Right atrium auricular region (tissue), 2 donors: ENCODE data around the gene GPRC5D. TPM values are rescaled to one million over a fixed set of nuclear protein-coding genes. Genes with fewer than 3 reads are reported as not detected.

Source experiments
- DNase-seq: peaks from one replicate; pipeline ENCODE4 v3.0.0-alpha.2; 2019; ENCODE audit warnings: low spot score
- H3K27ac ChIP-seq, 2 donors: fragments of 200-600 bp; sonication (generic); 1 replicate in 1 of 2; 2 replicates in 1 of 2; pipeline ENCODE4 v1.5.1; 2016 to 2019
- H3K27me3 ChIP-seq, 2 donors: fragments of 200-600 bp; sonication (generic); one replicate each; pipeline versions ENCODE4 v1.5.1 to v1.6.0; 2017 to 2019
- H3K36me3 ChIP-seq: fragments of 200-600 bp; sonication (generic); one replicate; pipeline ENCODE4 v1.5.1; 2016
- H3K4me1 ChIP-seq, 2 donors: fragments of 200-600 bp; sonication (generic); one replicate each; pipeline versions ENCODE4 v1.5.1 to v1.6.0; 2017 to 2019
- H3K4me3 ChIP-seq, 2 donors: fragments of 200-600 bp; sonication (generic); 1 replicate in 1 of 2; 2 replicates in 1 of 2; pipeline ENCODE4 v1.5.1; 2017 to 2019; ENCODE audit warnings: mild to moderate bottlenecking in 1 of 2, moderate library complexity in 1 of 2
- H3K9me3 ChIP-seq, 2 donors: fragments of 200-600 bp; sonication (generic); one replicate each; pipeline ENCODE4 v1.5.1; 2019
- CTCF ChIP-seq, 2 donors: fragments of 200-600 bp; sonication (generic); IDR thresholded peaks; one replicate each; pipeline ENCODE4 v1.5.1; 2019; ENCODE audit warnings: antibody characterized with exemption in 2 of 2
- total RNA-seq, 2 donors: library from RNA; depleted of rRNA; stranded (reverse); fragments of >200 nt; gene quantifications; one replicate each; pipeline ENCODE4 v1.1.0, GENCODE V29; 2016

Gene GPRC5D
- total RNA-seq, 2 donors from 2014 or later: not detected

- H3K27me3 ChIP-seq: no peaks in the 10 kb centered on the region
- no peak overlapping the region for H3K4me3 ChIP-seq
- peaks cover 45% of the 10 kb centered on the region for H3K36me3 ChIP-seq
- no peak for DNase-seq
- TF ChIP-seq CTCF (IDR thresholded peaks at IDR 0.05): no peak
- H3K9me3 ChIP-seq: peaks cover 0 to 16% of the 10 kb centered on the region in 2 donors
- no peaks in the 10 kb centered on the region for H3K4me1 ChIP-seq
- no peak overlapping the region for H3K27ac ChIP-seq
These were observed 21.0 kb upstream of the GPRC5D start for GRCh38 chr12:12973019-12973418.

GRCh38 chr12:12965836-12966235 lies 13.9 kb upstream of the GPRC5D start:
- Histone ChIP-seq H3K4me1 (no peaks in the 10 kb centered on the region), H3K4me3 (no peak overlapping the region), H3K36me3 (no peaks in the 10 kb centered on the region), H3K9me3 (no peaks in the 10 kb centered on the region), H3K27me3 (no peaks in the 10 kb centered on the region), H3K27ac (no peak overlapping the region)
- no peak for TF ChIP-seq CTCF (IDR thresholded peaks at IDR 0.05)
- DNase-seq: no peak

GRCh38 chr12:12964255-12964654 lies 12.3 kb upstream of the GPRC5D start:
- no peak for TF ChIP-seq CTCF (IDR thresholded peaks at IDR 0.05)
- DNase-seq: no peak
- Histone ChIP-seq H3K36me3 (no peaks in the 10 kb centered on the region), H3K4me1 (no peaks in the 10 kb centered on the region), H3K4me3 (no peak overlapping the region), H3K27ac (no peak overlapping the region), H3K9me3 (no peaks in the 10 kb centered on the region), H3K27me3 (no peaks in the 10 kb centered on the region)

GRCh38 chr12:12960639-12961209 lies 8.8 kb upstream of the GPRC5D start:
- no peak overlapping the region for H3K4me3 ChIP-seq
- no peaks in the 10 kb centered on the region for H3K4me1 ChIP-seq
- no peaks in the 10 kb centered on the region for H3K27me3 ChIP-seq
- no peaks in the 10 kb centered on the region for H3K9me3 ChIP-seq
- no peak for DNase-seq
- no peak for TF ChIP-seq CTCF (IDR thresholded peaks at IDR 0.05)
- H3K27ac ChIP-seq: no peak overlapping the region
- no peaks in the 10 kb centered on the region for H3K36me3 ChIP-seq

- Histone ChIP-seq H3K4me1 (no peaks in the 10 kb centered on the region), H3K9me3 (no peaks in the 10 kb centered on the region), H3K27me3 (no peaks in the 10 kb centered on the region), H3K36me3 (no peaks in the 10 kb centered on the region), H3K27ac (no peak overlapping the region), H3K4me3 (no peak overlapping the region)
- DNase-seq: no peak
- TF ChIP-seq CTCF (IDR thresholded peaks at IDR 0.05): no peak
These were observed 6.9 kb upstream of the GPRC5D start for GRCh38 chr12:12958886-12959285.
